IMR-90 (cell line): ENCODE data around the gene PTX4.

Source experiments
- BHLHE40 ChIP-seq: fragments of 150-350 bp; IDR thresholded peaks from 2 replicates; pipeline ENCODE4 v1.6.1; 2016; ENCODE audit warnings: mild to moderate bottlenecking, low read depth, low read length
- CEBPB ChIP-seq: IDR thresholded peaks from 2 replicates; pipeline ENCODE4 v1.6.1; 2012; ENCODE audit warnings: low read depth, low read length, improper control_type of control experiment
- CTCF ChIP-seq: conservative IDR thresholded peaks from 2 replicates; pipeline ENCODE4 v1.5.1; 2012; ENCODE audit warnings: mild to moderate bottlenecking, low read depth, low read length, improper control_type of control experiment
- FOS ChIP-seq: fragments of 150-350 bp; IDR thresholded peaks from 2 replicates; pipeline ENCODE4 v1.6.1; 2016; ENCODE audit warnings: low read depth, low read length
- MAFK ChIP-seq: IDR thresholded peaks from 2 replicates; pipeline ENCODE4 v1.6.1; 2012; ENCODE audit warnings: low read depth, low read length, improper control_type of control experiment
- MAZ ChIP-seq: IDR thresholded peaks from 2 replicates; pipeline ENCODE4 v1.6.1; 2012; ENCODE audit warnings: low read depth, mild to moderate bottlenecking, low read length, improper control_type of control experiment, moderate library complexity, borderline replicate concordance
- MXI1 ChIP-seq: IDR thresholded peaks from 2 replicates; pipeline ENCODE4 v1.6.1; 2012; ENCODE audit warnings: low read depth, mild to moderate bottlenecking, low read length, moderate library complexity, borderline replicate concordance
- POLR2A ChIP-seq: IDR thresholded peaks from 2 replicates; pipeline ENCODE4 v1.6.1; 2012; ENCODE audit warnings: mild to moderate bottlenecking, low read depth, low read length
- RAD21 ChIP-seq: IDR thresholded peaks from 2 replicates; pipeline ENCODE4 v1.6.1; 2012; ENCODE audit warnings: low read length, improper control_type of control experiment
- RCOR1 ChIP-seq: IDR thresholded peaks from 2 replicates; pipeline ENCODE4 v1.6.1; 2012; ENCODE audit warnings: mild to moderate bottlenecking, low read length, improper control_type of control experiment; ENCODE audit not compliant: insufficient replicate concordance
- RFX5 ChIP-seq: IDR thresholded peaks from 2 replicates; pipeline ENCODE4 v1.8.0; 2012; ENCODE audit warnings: low read depth, mild to moderate bottlenecking, low read length, moderate library complexity
- SMC3 ChIP-seq: fragments of 150-350 bp; IDR thresholded peaks from 2 replicates; pipeline ENCODE4 v1.6.1; 2016; ENCODE audit warnings: low read depth, mild to moderate bottlenecking, antibody characterized with exemption, low read length, moderate library complexity
- USF2 ChIP-seq: fragments of 150-350 bp; IDR thresholded peaks from 2 replicates; pipeline ENCODE4 v1.6.1; 2017; ENCODE audit warnings: mild to moderate bottlenecking, antibody characterized with exemption, low read length, low read depth
- TF ChIP-seq, protein P1 (sequence below): fragments of 150-350 bp; IDR thresholded peaks from 2 replicates; pipeline ENCODE4 v1.6.1; 2016; ENCODE audit warnings: low read depth, mild to moderate bottlenecking, low read length, moderate library complexity, borderline replicate concordance

DNA sequence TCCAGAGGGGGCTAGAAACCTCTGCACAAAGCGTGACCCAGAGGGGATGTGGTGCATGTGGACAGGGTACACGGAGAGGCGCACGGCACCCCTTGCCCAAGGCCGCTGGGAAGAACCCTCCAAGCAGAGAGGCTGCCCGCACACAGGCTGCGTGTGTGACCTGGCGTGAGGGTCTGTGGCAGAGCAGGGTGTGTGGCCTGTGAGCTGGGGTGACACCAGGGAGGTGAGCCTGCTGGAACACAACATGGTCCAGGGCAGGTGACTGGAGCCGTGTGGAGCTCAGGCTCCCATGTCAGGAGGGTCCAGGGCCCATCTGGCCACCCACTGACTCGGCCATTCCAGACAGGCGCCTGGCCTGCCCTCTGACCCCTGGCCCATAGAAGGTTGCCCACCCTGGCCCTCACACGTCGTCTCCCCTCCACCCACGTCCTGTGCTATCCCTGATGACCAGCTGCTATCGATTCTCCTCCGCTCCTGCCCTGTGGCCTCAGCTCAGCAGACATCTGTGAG lies 29.9 kb upstream of the PTX4 start:
- TF ChIP-seq POLR2A (no peak), CTCF (no peak), FOS (no peak), BHLHE40 (no peak), RCOR1 (no peak), USF2 (no peak), RAD21 (no peak), RFX5 (no peak), MAFK (no peak), MXI1 (no peak), CEBPB (no peak), MAZ (no peak), SMC3 (no peak)
- TF ChIP-seq, protein P1, sequence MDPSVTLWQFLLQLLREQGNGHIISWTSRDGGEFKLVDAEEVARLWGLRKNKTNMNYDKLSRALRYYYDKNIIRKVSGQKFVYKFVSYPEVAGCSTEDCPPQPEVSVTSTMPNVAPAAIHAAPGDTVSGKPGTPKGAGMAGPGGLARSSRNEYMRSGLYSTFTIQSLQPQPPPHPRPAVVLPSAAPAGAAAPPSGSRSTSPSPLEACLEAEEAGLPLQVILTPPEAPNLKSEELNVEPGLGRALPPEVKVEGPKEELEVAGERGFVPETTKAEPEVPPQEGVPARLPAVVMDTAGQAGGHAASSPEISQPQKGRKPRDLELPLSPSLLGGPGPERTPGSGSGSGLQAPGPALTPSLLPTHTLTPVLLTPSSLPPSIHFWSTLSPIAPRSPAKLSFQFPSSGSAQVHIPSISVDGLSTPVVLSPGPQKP, result no peak
